NCI-H1694 (cell line): ENCODE measurements around the gene CENPP.
"Not testable (repeated sequence)": the region's sequence is repeated elsewhere in the genome, so short reads cannot be mapped to it uniquely, and the experiment has no call there.

ENCODE experiments used
- DNase-seq: peaks from one replicate; lab custom pipeline; 2025; lab: John Stamatoyannopoulos, UW

The CENPP gene

GRCh38 chr9:92538541-92538940 lies 212.8 kb downstream of the CENPP start:
- no peak for DNase-seq

- DNase-seq = no peak
Measured at GRCh38 chr9:92543972-92544371, 218.2 kb downstream of the CENPP start.

- no peak for DNase-seq
Measured at GRCh38 chr9:92545002-92545510, 219.3 kb downstream of the CENPP start.

- no peak for DNase-seq
Measured at GRCh38 chr9:92547356-92547755, 221.6 kb downstream of the CENPP start.

GRCh38 chr9:92550765-92551164 lies 225.0 kb downstream of the CENPP start:
- no peak for DNase-seq

- no peak for DNase-seq
Measured at GRCh38 chr9:92558612-92559374, 233.0 kb downstream of the CENPP start.

GRCh38 chr9:92561374-92562330 lies 235.9 kb downstream of the CENPP start:
- DNase-seq = no peak

GRCh38 chr9:92562461-92562967 lies 236.8 kb downstream of the CENPP start:
- no peak for DNase-seq

GRCh38 chr9:92563116-92564100 lies 237.7 kb downstream of the CENPP start:
- no peak for DNase-seq

GRCh38 chr9:92564504-92564903 lies 238.8 kb downstream of the CENPP start:
- peak; percentile 15 for DNase-seq

- DNase-seq = no peak
Measured at GRCh38 chr9:92564982-92565381, 239.2 kb downstream of the CENPP start.

- not testable (repeated sequence) for DNase-seq
Measured at GRCh38 chr9:92571871-92572270, 246.1 kb downstream of the CENPP start.

GRCh38 chr9:92573612-92574011 lies 247.9 kb downstream of the CENPP start:
- DNase-seq = not testable (repeated sequence)

GRCh38 chr9:92576175-92576574 lies 250.4 kb downstream of the CENPP start:
- no peak for DNase-seq

GRCh38 chr9:92589923-92590322 lies 264.2 kb downstream of the CENPP start:
- no peak for DNase-seq

GRCh38 chr9:92590377-92590776 lies 264.6 kb downstream of the CENPP start:
- DNase-seq = no peak

GRCh38 chr9:92592537-92592936 lies 266.8 kb downstream of the CENPP start:
- no peak for DNase-seq

GRCh38 chr9:92592946-92593861 lies 267.5 kb downstream of the CENPP start:
- DNase-seq = no peak

- not testable (repeated sequence) for DNase-seq
Measured at GRCh38 chr9:92595075-92595474, 269.3 kb downstream of the CENPP start.

- DNase-seq = no peak
Measured at GRCh38 chr9:92595930-92596329, 270.2 kb downstream of the CENPP start.
